GM12873 (cell line): Measurements from ENCODE around the gene ROBO3.

Experiments
- CTCF ChIP-seq: IDR thresholded peaks from 2 replicates; pipeline ENCODE4 v1.5.1; 2012; ENCODE audit warnings: low read depth, mild to moderate bottlenecking, moderate library complexity, low read length, control low read depth; ENCODE audit not compliant: insufficient read depth; ENCODE audit errors: missing control alignments

The ROBO3 gene

GRCh38 chr11:124890683-124891372 is 25.6 kb downstream of the ROBO3 start:
- TF ChIP-seq CTCF = no peak

- TF ChIP-seq CTCF = no peak
Observed at GRCh38 chr11:124891373-124891861, 26.2 kb downstream of the ROBO3 start.

- no peak for TF ChIP-seq CTCF
Observed at GRCh38 chr11:124892146-124892545, 26.9 kb downstream of the ROBO3 start.

GRCh38 chr11:124892750-124893454 is 27.7 kb downstream of the ROBO3 start:
- TF ChIP-seq CTCF = no peak

- no peak for TF ChIP-seq CTCF
Observed at GRCh38 chr11:124893781-124894401, 28.7 kb downstream of the ROBO3 start.

- TF ChIP-seq CTCF = no peak
Observed at GRCh38 chr11:124894606-124895430, 29.6 kb downstream of the ROBO3 start.

GRCh38 chr11:124895471-124895971 is 30.3 kb downstream of the ROBO3 start:
- TF ChIP-seq CTCF = no peak
